Ascending aorta (tissue), 2 donors: ENCODE measurements around the gene PNPO. TPM values are rescaled to one million over a fixed set of nuclear protein-coding genes. Genes with fewer than 3 reads are reported as not detected.
A peak's percentile ranks its signal among the peaks of the same experiment; 100 is the strongest.

Experiments
- DNase-seq, 2 donors: peaks; one replicate each; pipeline ENCODE4 v3.0.0-alpha.2; 2019; ENCODE audit warnings: low spot score in 2 of 2
- H3K27ac ChIP-seq, 2 donors: fragments of 200-600 bp; sonication (generic); one replicate each; pipeline ENCODE4 v1.5.1; 2016 to 2017; ENCODE audit warnings: mild to moderate bottlenecking in 1 of 2
- H3K27me3 ChIP-seq: fragments of 200-600 bp; sonication (generic); one replicate; pipeline ENCODE4 v1.5.1; 2017
- H3K36me3 ChIP-seq, 2 donors: fragments of 200-600 bp; sonication (generic); one replicate each; pipeline ENCODE4 v1.5.1; 2016
- H3K4me1 ChIP-seq, 2 donors: fragments of 200-600 bp; sonication (generic); one replicate each; pipeline ENCODE4 v1.5.1; 2016 to 2017; ENCODE audit warnings: mild to moderate bottlenecking in 1 of 2
- H3K4me3 ChIP-seq, 2 donors: fragments of 200-600 bp; sonication (generic); one replicate each; pipeline ENCODE4 v1.5.1; 2016 to 2017; ENCODE audit warnings: mild to moderate bottlenecking in 1 of 2
- H3K9me3 ChIP-seq, 2 donors: fragments of 200-600 bp; sonication (generic); one replicate each; pipeline ENCODE4 v1.5.1; 2016
- CTCF ChIP-seq, 3 experiments: fragments of 200-600 bp in 2 of 3; fragments of 450-650 bp in 1 of 3; sonication (generic) in 2 of 3; IDR thresholded peaks; one replicate each; pipeline ENCODE4 v1.5.1; 2016 to 2019; ENCODE audit warnings: antibody characterized with exemption in 3 of 3, mild to moderate bottlenecking in 1 of 3, moderate library complexity in 1 of 3
- intact Hi-C: fragments of 100-400 bp; cut with DNase I; formaldehyde crosslinking; loops from one replicate; pipeline ENCODE4 v1.15.1; 2023
- total RNA-seq: library from RNA; depleted of rRNA; stranded (reverse); fragments of >200 nt; gene quantifications from one replicate; pipeline ENCODE4 v1.1.0, GENCODE V29; 2016

The PNPO gene
- total RNA-seq, 1 donor from 2014 or later = 36.7 TPM

- H3K36me3 ChIP-seq = peaks cover 40 to 53% of the 10 kb centered on the region in 2 donors
- no peaks in the 10 kb centered on the region for H3K27me3 ChIP-seq
- peaks cover 3 to 15% of the 10 kb centered on the region in 2 donors for H3K4me1 ChIP-seq
- H3K9me3 ChIP-seq = no peaks in the 10 kb centered on the region
- H3K4me3 ChIP-seq = no peak overlapping the region
- DNase-seq = no peak
- no peak overlapping the region for H3K27ac ChIP-seq
- intact Hi-C loops = loop anchor here (5.0 kb wide), 1 partner anchor 919 kb away; the partner anchor contains the start of gene ATP5MC1
- no peak for TF ChIP-seq CTCF (IDR thresholded peaks at IDR 0.05)
Measured at GRCh38 chr17:47973541-47973940, 32.2 kb downstream of the PNPO start.

- Histone ChIP-seq H3K36me3 (peaks cover 57 to 70% of the 10 kb centered on the region in 2 donors), H3K27me3 (no peaks in the 10 kb centered on the region), H3K9me3 (no peaks in the 10 kb centered on the region), H3K4me3 (no peak overlapping the region), H3K27ac (no peak overlapping the region), H3K4me1 (peaks cover 3 to 12% of the 10 kb centered on the region in 2 donors)
- no peak for DNase-seq
- intact Hi-C loops = no loop called here
- TF ChIP-seq CTCF (IDR thresholded peaks at IDR 0.05) = no peak
Measured at GRCh38 chr17:47975189-47975822, 33.9 kb downstream of the PNPO start.

GRCh38 chr17:47975823-47976205 is 34.4 kb downstream of the PNPO start:
- no peak for DNase-seq
- Histone ChIP-seq H3K36me3 (peaks cover 62 to 75% of the 10 kb centered on the region in 2 donors), H3K4me3 (no peak overlapping the region), H3K9me3 (no peaks in the 10 kb centered on the region), H3K27ac (no peak overlapping the region), H3K27me3 (no peaks in the 10 kb centered on the region), H3K4me1 (peaks cover 3 to 10% of the 10 kb centered on the region in 2 donors)
- no peak for TF ChIP-seq CTCF (IDR thresholded peaks at IDR 0.05)
- intact Hi-C loops = no loop called here

GRCh38 chr17:47978324-47978723 is 37.0 kb downstream of the PNPO start:
- Histone ChIP-seq H3K36me3 (peaks cover 75 to 94% of the 10 kb centered on the region in 2 donors), H3K27me3 (no peaks in the 10 kb centered on the region), H3K9me3 (no peaks in the 10 kb centered on the region), H3K4me1 (no peaks in the 10 kb centered on the region), H3K4me3 (no peak overlapping the region), H3K27ac (no peak overlapping the region)
- TF ChIP-seq CTCF (IDR thresholded peaks at IDR 0.05) = peak; percentile 39 to 71 (median 62)
- DNase-seq = no peak
- intact Hi-C loops = loop anchor here (1.0 to 2.0 kb wide), 2 partner anchors 40 to 152 kb away; no protein-coding TSS in a partner anchor

- no peak overlapping the region for H3K4me3 ChIP-seq
- H3K9me3 ChIP-seq = no peaks in the 10 kb centered on the region
- intact Hi-C loops = no loop called here
- no peak for TF ChIP-seq CTCF (IDR thresholded peaks at IDR 0.05)
- no peak overlapping the region for H3K27ac ChIP-seq
- peaks cover 61 to 72% of the 10 kb centered on the region in 2 donors for H3K36me3 ChIP-seq
- DNase-seq = no peak
- H3K4me1 ChIP-seq = no peaks in the 10 kb centered on the region
- no peaks in the 10 kb centered on the region for H3K27me3 ChIP-seq
Measured at GRCh38 chr17:47980541-47980940, 39.2 kb downstream of the PNPO start.
